H1 (cell line): ENCODE results near the gene PDLIM3. TPM values are rescaled to one million over a fixed set of nuclear protein-coding genes. Genes with fewer than 3 reads are reported as not detected.

Experiments
- HDAC2 ChIP-seq, 2 experiments: fragments of 300-600 bp in 1 of 2; sonication (generic) in 1 of 2; IDR thresholded peaks; 2 replicates each; pipeline ENCODE4 v1.6.1; 2011 to 2012; ENCODE audit warnings: low read depth in 2 of 2, low read length in 2 of 2, mild to moderate bottlenecking in 2 of 2, moderate library complexity in 2 of 2, borderline replicate concordance in 1 of 2, inconsistent platforms in 1 of 2
- polyA plus RNA-seq, 7 experiments: library from polyadenylated mRNA; depleted of rRNA in 3 of 7; stranded (reverse) in 5 of 7; unstranded in 2 of 7; fragments of >200 nt in 5 of 7; fragments of 200-250 nt in 2 of 7; gene quantifications; 1 replicate in 5 of 7; 2 replicates in 1 of 7; 4 replicates in 1 of 7; pipeline versions ENCODE4 v1.2.1 to v1.2.3, GENCODE V29; 2011 to 2013; ENCODE audit warnings: missing spikeins in 2 of 7, mixed read lengths in 2 of 7
- total RNA-seq: library from RNA; stranded (reverse); fragmentation: NEBNext Ultra II Directional; extraction: Animal tissue kit (Norgen Biotek cat#: 25700); gene quantifications from 2 replicates; pipeline ENCODE4 v1.2.1, GENCODE V29; 2021

PDLIM3 gene
- total and polyA plus RNA-seq, 2 of the 8 experiments (the other 6 are each of a cell fraction or from before 2014, with no cell fraction given) = 7.6 to 8.1 TPM

- no peak for TF ChIP-seq HDAC2 (IDR thresholded peaks at IDR 0.05; ENCODE audit: borderline replicate concordance in 1 of 2, low read depth in 2 of 2, low read length in 2 of 2)
Observed at GRCh38 chr4:185518069-185518468, 17.2 kb downstream of the PDLIM3 start (continued).
